Medulla oblongata (tissue), 1 donor: Measurements from ENCODE around the gene PPM1H.

Experiments
- DNase-seq: peaks from one replicate; pipeline ENCODE4 v3.0.0-alpha.2; 2015; ENCODE audit errors: extremely low spot score

PPM1H gene

DNA sequence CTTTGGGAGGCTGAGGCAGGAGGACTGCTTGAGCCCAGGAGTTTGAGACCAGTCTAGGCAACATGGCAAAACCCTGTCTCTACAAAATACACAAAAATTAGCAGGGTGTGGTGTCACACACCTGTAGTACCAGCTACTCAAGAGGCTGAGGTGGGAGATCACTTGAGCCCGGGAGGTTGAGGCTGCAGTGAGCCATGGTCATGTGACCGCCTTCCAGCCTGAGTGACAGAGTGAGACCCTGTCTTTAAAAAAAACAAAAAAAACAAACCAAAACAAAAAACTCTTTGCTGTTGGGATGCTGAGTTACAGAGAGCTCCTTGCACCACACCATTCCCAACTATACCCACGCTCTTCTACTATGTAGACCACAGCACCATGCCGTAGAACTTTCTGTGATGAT lies 221.2 kb downstream of the PPM1H start:
- no peak for DNase-seq

DNA sequence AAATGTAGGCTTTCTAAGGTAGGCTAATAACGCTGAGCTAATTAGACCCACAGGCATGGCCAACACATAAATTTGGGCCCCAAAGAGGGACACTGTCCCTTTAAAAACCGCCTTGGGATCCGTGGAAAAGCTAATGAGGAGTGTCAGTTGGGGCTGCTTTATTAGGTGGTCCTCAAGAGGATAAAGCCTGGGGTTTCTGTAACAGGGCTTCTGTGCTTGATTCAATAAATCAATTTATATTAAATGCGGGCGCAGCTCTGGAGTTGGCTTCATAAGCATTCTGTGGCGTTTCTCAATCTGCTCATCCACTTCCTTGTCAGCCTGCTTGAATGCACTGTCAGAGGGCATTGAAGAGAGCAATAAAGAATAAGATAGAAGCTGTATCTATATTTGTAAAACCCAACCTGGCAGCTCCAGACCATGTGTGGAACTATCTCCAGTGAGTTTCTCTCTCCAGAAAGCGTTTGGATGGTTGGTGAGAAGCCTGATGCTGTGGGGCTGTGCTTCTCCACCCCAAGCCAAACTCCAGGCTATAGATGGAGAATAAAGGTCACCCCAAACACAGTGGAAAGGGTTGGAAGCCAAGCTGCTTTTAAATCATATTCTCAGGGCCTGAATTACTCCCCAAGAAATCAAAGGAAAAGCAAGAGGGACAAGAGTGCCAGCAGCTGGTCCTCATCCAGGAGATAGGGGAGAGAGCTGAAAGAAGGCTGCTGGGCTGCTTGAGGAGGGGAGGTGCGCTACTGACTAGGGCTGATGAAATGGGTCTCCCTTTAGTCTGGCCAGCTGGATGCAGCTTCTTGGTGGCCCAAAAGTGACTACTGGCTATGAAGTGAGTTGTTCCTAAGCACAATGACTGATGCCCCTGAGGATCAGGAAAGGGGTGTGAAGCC lies 222.0 kb downstream of the PPM1H start:
- no peak for DNase-seq

GRCh38 chr12:62711631-62712241 lies 223.2 kb downstream of the PPM1H start:
- DNase-seq = no peak

GRCh38 chr12:62709311-62709710 lies 225.6 kb downstream of the PPM1H start:
- no peak for DNase-seq

DNA sequence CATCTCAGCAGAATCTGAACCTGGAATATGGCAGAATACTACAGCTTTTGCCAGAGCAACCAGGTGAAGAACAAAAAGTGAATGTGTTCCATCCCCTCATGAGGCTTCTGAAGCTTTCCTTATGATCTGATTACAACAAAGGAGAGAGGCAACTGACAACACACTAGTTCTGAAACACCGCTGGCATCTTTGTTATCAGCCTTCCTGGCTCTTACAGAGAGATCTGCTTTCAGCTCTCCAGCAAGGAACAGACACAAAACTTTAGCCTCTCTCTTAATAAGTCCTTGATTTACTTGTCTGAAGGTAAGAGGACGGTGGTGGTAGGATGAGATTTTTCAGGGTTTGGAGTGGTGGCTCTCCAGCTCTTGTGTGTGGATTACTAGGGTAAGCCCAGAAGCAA lies 227.0 kb downstream of the PPM1H start:
- no peak for DNase-seq

GRCh38 chr12:62705846-62706245 lies 229.1 kb downstream of the PPM1H start:
- DNase-seq = no peak

DNA sequence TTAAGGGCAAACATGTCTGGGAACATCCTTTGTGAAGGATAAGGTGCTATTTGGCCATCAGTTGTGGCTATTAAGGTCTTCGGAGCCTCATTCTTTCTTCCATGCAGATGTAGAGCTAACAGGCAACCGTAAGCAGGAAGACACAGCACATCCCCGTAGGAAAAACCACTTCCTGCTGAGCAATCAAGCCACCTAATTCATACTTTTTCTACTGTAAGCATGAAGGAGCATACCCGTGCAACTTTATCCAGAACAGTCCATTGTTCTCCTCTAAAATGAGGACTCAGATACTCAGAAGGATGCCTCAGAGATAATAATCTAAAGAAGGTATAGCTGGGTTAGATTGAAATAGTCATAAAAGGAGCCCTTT lies 232.0 kb downstream of the PPM1H start:
- no peak for DNase-seq

DNA sequence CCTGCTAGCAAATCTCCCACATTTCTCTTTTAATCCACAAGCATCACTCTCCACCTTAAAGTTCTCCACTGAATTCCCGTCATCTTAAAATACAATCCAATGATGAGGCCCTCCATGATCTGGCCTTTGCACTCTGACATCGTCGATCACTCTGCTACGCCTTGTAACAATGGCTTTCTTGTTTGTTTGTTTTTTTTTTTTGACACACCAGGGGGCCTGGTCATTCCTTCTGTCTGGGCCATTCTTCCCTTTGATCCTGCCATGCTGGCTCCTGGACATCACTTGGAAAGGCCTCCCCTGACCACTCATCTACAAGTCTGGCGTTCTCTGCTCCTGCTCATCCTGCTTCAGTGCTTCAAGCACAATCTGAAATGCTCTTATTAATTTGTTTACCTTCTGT lies 233.5 kb downstream of the PPM1H start:
- DNase-seq = no peak

DNA sequence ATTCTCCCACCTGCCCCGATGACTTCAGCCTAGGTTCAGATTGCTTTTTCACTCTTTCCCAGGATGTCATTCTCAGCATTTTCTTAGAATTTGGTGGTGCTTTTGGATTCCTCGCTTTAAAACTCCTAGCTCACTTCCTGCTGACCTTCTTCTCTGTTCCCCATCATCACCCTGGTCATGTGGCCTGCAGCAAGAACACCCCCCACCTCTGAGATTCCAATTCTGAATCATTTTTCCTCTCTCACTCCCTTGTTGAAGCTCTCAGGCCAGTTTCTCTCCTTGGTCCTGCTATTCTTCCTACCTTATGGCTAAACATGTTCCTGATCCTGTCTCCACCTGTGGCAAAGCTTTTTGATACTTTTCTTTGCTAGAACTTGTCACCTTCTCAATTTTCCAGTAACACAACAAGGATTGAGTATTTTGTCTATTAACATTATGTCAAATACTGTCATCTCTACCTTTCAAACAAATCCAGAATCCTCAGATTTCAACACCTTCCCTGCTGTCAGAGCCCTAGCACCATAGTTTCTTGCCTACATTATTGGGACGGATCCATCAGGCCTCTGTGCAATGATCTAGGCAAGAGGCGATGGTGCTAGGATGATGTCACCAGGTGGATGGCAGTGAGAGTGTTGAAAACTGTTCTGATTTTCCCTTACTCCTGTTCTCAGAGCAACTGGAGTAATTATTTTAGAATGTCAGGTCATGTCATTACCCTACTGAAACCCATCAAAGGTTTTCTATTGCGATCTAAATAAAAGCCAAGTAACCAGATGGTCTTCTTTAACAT lies 234.7 kb downstream of the PPM1H start:
- DNase-seq = no peak

GRCh38 chr12:62698701-62699101 lies 236.2 kb downstream of the PPM1H start:
- DNase-seq = no peak

- no peak for DNase-seq
Observed at GRCh38 chr12:62697893-62698292, 237.1 kb downstream of the PPM1H start.

DNA sequence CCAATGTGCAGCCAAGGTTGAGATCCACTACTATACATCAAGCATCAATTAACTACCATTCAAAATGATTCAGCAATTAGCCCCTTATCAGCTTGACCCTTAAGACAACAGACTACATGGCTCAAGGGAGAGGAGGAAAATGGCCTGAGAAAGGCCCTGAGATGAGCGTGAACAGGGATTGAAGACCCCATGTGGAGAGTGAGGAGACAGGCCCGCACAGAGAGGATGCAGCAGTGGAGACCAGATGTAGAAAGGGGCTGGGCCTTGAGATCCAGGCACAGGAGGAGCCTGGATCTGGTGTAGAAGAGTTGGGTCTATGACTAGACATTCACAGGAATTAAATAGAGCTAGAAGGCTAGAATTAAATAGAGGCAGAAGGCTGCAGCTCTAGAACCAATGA lies 239.3 kb downstream of the PPM1H start:
- no peak for DNase-seq

DNA sequence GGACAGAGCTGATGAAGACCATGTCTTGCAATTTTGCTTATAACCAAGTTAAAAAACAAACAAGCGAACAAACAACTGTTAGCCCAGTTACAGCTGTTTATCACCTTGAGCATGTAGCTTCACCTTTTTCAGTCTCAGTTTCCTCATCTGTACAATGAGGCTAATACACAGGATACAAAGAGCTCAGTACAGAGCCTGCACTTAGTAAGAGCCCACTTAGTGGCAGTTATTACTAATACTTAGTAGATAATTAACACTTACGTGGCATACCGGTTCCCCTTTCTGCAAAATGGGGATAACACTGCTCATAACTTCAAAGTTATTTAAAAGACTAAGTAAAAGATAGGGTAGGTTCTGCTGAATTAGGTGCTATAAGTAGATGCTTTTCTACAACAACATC lies 240.3 kb downstream of the PPM1H start:
- no peak for DNase-seq

- no peak for DNase-seq
Observed at GRCh38 chr12:62694116-62694515, 240.8 kb downstream of the PPM1H start.

DNA sequence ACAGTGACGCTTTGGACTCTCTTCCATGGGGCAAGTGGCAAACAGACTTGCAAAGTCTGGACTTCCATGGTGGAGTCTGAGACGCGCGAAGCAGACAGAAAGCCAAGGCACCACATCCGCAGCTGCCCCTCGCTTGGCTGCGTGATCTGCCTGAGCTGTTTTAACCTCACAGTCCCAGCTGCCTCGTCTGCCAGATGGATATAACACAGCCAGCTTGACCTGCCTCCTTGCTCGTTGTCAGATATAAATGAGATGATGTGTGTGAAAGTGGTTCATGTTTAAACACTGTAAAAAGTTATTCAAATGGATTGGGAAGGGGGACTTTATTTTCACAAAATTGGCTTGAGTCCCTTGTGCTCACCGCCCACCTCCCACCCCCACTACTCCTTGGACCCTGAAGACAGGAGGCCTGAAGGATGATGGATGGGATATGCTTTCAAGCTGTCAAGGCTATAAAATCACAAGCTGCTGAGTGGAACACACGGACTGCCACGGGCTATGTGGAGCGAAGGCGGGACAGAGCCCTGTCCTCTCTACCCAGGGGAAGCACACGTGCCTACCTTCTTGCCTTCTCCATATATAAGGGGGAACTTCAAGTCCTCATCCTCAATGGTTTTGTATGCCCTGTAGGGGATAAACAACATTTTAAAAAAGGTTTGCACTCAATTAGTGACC lies 241.4 kb downstream of the PPM1H start:
- DNase-seq = no peak

DNA sequence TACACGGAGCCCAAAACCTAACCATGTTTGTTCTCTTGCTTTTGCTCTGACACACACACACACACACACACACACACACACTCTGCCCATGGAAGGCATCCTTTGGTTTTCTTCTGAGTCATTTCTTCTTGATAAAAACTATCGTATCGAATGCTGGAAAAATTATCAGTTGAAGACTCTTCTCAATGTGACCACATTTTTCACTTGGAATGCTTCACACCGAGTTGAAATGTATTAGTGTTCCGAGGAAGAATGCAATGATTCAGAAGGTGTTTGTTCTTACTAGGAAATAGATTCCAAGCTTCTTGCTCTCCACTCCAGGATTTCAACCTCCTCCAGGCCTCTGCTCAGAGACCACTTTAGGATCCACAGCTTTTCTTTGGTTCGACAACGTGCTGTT lies 242.1 kb downstream of the PPM1H start:
- DNase-seq = no peak

- no peak for DNase-seq
Observed at GRCh38 chr12:62691309-62691708, 243.6 kb downstream of the PPM1H start.

GRCh38 chr12:62689042-62689839 lies 245.7 kb downstream of the PPM1H start:
- no peak for DNase-seq

DNA sequence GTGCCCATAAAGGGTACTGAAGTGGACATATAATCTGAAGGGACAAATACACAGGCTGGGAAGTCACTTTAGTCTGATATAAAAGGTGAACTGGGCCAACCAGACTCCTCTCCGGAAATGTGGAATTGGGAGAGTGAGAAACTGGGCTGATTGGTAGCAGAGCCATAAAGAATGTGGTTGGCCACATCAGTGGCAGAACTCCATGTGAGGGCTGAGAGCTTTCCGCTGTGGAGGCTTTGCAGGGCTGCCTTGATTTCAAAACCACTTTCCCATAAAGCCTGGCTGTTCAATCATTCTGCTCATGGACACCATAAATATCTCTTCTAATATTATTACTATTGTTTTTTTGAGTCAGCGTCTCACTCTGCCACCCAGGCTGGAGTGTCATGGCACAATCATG lies 248.0 kb downstream of the PPM1H start:
- DNase-seq = no peak

DNA sequence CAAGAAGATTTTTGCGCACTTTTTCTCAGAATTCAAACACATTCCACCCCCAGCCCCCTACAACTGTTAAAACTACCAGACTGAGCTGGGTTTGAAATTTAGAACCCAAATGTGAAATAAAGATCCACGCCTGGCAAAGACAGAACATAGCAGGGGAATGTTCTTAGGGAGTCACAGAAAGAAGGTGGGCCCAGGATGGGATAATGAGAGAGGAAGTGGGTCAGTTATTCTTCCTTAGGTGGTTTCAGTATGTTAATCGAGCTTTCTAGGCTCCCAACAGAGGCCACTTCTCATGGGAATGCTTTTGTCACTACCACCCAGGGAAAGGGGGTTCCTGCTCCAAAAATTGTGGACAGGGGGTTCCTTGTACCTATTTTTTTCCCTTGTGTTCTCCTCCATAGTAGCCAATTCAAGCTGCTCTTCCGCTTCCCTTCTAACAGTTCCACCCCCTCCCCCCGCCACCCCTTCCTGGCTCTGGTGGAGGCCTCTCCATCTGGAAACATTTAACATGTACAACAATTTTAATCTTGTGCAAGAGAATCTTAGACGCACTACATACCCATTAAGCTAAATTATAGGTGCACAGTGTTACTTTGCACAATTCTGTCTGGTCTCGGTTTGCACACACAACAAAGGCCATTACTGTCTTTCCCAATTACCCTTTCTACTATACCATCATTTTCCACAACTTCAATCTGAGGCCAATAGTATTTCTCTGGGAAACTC lies 250.2 kb downstream of the PPM1H start:
- no peak for DNase-seq
